ENCODE measurements around the gene TAOK2.

Gene TAOK2

DNA sequence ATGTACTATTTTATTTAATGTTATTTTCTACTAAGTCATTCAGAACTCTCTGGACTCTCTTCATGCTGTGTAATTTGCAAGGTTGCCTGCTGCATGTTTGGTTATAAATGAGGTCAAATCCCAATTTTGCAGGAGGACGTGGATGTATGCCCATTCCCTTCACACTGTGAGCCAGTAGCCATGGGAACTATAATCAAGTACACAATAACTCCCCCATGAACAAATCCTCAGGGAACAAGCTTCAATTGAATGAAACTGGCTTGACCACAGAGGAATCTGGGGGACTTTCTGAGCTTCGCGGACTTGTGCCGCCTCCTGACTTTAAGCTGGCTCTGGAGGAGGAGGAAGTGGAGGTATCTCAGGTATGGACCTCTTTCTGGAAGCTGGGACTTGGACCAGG lies 33.0 kb upstream of the TAOK2 start:
- H3K4me3 ChIP-seq (ENCODE audit: low read depth, low read length) = no peak overlapping the region
- DNase-seq (ENCODE audit: low read depth) = no peak
- in situ Hi-C loops (cut with HindIII; ENCODE audit: low sequenced_read_pairs) = loop anchor here (5.0 kb wide), 1 partner anchor 78 kb away; the partner anchor contains the start of gene CDIPT
- TF ChIP-seq, protein P1, sequence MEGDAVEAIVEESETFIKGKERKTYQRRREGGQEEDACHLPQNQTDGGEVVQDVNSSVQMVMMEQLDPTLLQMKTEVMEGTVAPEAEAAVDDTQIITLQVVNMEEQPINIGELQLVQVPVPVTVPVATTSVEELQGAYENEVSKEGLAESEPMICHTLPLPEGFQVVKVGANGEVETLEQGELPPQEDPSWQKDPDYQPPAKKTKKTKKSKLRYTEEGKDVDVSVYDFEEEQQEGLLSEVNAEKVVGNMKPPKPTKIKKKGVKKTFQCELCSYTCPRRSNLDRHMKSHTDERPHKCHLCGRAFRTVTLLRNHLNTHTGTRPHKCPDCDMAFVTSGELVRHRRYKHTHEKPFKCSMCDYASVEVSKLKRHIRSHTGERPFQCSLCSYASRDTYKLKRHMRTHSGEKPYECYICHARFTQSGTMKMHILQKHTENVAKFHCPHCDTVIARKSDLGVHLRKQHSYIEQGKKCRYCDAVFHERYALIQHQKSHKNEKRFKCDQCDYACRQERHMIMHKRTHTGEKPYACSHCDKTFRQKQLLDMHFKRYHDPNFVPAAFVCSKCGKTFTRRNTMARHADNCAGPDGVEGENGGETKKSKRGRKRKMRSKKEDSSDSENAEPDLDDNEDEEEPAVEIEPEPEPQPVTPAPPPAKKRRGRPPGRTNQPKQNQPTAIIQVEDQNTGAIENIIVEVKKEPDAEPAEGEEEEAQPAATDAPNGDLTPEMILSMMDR (IDR thresholded peaks at IDR 0.05; ENCODE audit: low read depth, low read length, missing control alignments) = no peak

DNA sequence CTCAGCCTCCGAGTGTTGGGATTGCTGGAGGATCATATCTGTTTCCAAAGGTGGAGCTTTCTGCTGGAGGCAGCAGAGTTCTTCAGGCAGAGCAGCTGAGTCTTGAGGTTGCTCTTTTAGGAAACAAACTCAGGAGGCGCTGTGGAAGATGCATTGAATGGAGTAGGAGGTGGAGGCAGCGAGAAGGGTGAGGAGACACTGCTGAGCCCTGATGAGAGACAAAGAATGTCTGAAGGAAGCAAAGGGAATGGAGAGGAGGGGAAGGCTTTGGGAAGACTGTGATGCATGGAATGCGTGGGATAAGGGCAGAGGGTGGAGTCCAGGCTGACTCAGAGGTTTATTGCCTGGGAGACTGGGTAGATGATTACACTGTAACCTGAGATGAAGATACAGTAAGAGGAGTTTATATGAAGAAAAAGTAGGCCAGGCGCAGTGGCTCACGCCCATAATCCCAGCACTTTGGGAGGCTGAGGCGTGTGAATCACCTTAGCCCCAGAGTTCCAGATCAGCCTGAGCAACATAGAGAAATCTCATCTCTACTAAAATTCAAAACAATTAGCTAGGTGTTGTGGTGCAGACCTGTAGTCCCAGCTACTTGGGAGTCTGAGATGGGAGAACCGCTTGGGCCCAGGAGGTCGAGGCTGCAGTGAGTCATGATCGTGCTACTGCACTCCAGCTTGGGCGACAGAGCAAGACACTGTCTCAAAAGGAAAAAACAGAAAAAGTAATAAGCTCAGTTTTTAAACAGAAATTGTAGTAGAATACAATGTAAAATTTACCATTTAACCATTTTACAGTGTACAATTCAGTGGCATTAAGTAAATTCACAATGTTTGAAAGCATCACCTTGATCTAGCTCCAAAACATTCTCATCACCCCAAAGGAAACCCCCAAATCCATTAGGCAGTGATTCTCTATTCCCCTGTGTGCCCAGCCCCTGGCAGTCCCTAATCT lies 29.5 kb upstream of the TAOK2 start:
- TF ChIP-seq, protein P1 (IDR thresholded peaks at IDR 0.05; ENCODE audit: low read depth, low read length, missing control alignments) = peak; percentile 45
- H3K4me3 ChIP-seq (ENCODE audit: low read depth, low read length) = no peak overlapping the region
- in situ Hi-C loops (cut with HindIII; ENCODE audit: low sequenced_read_pairs) = loop anchor here (5.0 kb wide), 1 partner anchor 82 kb away; the partner anchor contains the start of gene CDIPT
- peak; percentile 93 for DNase-seq (ENCODE audit: low read depth)

DNA sequence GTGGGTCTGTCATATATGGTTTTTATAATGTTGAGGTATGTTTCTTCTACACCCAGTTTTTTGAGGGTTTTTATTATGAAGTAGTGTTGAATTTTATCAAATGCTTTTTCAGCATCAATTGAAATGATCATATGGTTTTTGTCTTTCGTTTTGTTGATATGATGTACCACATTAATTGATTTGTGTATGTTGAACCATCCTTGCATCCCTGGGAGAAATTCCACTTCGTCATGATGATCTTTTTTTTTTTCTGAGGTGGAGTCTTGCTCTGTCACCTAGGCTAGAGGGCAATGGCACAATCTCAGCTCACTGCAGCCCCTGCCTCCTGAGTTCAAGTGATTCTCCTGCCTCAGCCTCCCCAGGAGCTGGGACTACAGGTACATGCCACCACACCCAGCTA lies 25.8 kb upstream of the TAOK2 start:
- H3K4me3 ChIP-seq (ENCODE audit: low read depth, low read length) = no peak overlapping the region
- in situ Hi-C loops (cut with HindIII; ENCODE audit: low sequenced_read_pairs) = no loop called here
- DNase-seq (ENCODE audit: low read depth) = no peak
- TF ChIP-seq, protein P1 (IDR thresholded peaks at IDR 0.05; ENCODE audit: low read depth, low read length, missing control alignments) = no peak

DNA sequence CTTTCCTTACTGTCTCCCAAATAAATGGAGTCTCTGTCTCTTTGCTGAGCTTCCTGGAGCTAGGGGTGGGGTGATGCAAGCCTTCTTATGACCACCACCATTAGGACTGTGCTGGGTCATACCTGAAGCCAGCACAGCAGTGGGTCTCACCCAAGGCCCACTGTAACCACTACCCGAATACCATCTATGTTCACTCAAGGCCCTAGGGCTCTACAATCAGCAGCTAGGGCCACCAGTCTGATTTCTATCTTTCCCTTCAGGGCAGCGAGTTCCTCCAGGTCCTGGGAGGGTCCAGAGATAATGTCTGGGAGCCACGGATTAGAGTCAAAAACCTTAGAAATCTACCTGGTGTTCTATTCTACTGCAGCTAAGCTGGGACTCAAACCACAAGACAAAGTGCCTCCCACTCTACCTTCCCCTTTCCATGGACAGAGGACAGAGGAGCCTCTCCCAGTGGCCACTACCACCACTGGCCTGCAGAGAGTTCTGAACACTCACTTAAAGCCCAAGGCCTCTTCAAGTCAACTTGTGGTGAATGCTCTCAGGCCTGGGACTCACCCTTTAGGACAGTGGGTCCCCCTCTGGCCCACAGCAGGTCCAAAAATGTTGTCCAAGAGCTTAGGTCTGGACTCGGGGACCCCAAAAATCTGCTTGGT lies 22.7 kb upstream of the TAOK2 start:
- TF ChIP-seq, protein P1 (IDR thresholded peaks at IDR 0.05; ENCODE audit: low read depth, low read length, missing control alignments) = no peak
- H3K4me3 ChIP-seq (ENCODE audit: low read depth, low read length) = no peak overlapping the region
- in situ Hi-C loops (cut with HindIII; ENCODE audit: low sequenced_read_pairs) = no loop called here
- no peak for DNase-seq (ENCODE audit: low read depth)

DNA sequence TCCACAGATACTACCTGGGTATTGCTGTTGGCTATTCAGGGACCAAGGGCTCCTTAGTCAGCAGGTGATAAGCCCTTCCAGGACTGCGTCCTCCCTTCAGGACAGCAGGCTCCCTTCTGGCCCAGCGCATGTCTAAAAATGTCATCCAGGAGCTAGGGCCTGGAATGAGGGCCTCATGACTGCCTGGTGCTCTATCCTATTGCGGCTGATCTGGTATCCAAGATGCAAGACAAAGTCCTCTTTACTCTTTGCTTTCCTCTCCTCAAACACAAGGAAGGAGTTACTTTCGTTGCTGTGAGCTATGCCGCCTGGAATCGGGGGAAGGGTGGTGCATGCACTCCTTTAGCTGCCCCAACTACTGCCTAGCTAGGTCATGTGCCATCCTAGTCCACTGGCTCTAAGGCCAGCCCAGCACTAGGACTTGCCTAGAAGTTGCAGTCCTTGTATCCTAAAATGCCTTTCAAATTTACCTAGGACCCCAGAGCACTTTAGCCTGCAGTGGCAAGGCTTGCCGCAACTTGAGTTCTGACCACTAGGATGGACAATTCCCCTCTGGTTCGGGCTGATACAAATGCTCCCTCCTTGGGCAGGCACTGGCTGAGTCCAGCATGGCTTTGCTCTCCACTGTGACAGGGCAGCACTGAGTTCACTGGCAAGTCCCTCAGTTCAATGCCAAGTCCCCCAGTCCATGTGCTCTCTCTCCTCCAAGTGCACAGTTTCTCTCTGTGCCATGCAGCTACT lies 21.9 kb upstream of the TAOK2 start:
- in situ Hi-C loops (cut with HindIII; ENCODE audit: low sequenced_read_pairs) = no loop called here
- no peak for DNase-seq (ENCODE audit: low read depth)
- H3K4me3 ChIP-seq (ENCODE audit: low read depth, low read length) = no peak overlapping the region
- TF ChIP-seq, protein P1 (IDR thresholded peaks at IDR 0.05; ENCODE audit: low read depth, low read length, missing control alignments) = no peak

DNA sequence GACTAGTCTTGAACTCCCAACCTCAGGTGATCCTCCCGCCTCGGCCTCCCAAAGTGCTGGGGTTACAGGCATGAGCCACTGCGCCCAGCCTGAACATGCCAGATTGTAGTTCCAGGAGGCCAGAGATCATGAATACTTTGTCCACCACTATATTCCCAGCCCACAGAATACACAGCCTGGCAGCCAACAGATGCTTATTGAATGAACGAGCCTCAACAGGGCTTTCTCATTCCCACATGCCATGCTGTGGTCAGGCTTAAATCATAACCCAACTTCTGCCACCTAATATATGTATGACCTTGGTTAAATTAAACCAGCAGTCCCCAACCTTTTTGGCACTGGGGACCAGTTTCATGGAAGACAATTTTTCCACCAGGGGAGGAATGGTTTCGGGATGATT lies 14.9 kb upstream of the TAOK2 start:
- in situ Hi-C loops (cut with HindIII; ENCODE audit: low sequenced_read_pairs) = no loop called here
- no peak for DNase-seq (ENCODE audit: low read depth)
- TF ChIP-seq, protein P1 (IDR thresholded peaks at IDR 0.05; ENCODE audit: low read depth, low read length, missing control alignments) = no peak
- no peak overlapping the region for H3K4me3 ChIP-seq (ENCODE audit: low read depth, low read length)

All from astrocyte of the cerebellum (primary cell).